ENCODE results near the gene BCAR3.
"Not testable (repeated sequence)": the region's sequence is repeated elsewhere in the genome, so short reads cannot be mapped to it uniquely, and the experiment has no call there.

The BCAR3 gene

DNA sequence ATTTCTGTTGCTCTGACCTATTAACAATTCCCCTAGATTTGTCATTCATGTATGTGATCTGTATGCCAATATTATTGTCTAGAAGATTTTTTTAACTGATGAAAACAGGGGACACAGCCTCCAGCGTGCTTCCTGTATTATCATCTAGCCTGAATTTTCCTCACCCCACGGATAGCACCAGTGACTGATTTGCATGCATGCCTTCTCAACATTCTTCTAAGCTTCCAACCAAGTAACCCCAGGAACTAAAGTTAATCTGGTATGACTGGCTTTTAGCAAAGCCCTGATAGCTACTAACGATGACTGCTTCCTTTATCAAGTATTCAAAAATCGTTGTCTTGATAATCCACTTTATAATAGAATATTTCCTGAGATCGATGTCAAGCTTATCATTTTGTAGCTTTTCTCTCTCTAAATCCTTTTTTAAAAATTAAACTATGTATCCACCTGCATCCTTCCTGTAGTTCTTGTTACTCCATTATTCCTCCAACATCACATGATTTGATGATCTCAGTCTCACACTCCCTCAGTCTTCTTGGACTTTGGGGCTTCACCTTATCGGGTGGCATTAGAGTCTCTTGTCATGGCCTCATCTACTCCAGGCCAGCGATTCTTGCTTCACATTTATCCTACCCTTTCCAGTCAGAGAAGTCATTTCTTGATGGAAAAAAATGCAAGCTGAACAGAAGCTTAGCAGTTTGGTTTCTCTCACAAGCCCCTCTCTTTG is 19.0 kb downstream of the BCAR3 start:
- TF ChIP-seq, protein P1, sequence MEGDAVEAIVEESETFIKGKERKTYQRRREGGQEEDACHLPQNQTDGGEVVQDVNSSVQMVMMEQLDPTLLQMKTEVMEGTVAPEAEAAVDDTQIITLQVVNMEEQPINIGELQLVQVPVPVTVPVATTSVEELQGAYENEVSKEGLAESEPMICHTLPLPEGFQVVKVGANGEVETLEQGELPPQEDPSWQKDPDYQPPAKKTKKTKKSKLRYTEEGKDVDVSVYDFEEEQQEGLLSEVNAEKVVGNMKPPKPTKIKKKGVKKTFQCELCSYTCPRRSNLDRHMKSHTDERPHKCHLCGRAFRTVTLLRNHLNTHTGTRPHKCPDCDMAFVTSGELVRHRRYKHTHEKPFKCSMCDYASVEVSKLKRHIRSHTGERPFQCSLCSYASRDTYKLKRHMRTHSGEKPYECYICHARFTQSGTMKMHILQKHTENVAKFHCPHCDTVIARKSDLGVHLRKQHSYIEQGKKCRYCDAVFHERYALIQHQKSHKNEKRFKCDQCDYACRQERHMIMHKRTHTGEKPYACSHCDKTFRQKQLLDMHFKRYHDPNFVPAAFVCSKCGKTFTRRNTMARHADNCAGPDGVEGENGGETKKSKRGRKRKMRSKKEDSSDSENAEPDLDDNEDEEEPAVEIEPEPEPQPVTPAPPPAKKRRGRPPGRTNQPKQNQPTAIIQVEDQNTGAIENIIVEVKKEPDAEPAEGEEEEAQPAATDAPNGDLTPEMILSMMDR (IDR thresholded peaks at IDR 0.05): no peak

DNA sequence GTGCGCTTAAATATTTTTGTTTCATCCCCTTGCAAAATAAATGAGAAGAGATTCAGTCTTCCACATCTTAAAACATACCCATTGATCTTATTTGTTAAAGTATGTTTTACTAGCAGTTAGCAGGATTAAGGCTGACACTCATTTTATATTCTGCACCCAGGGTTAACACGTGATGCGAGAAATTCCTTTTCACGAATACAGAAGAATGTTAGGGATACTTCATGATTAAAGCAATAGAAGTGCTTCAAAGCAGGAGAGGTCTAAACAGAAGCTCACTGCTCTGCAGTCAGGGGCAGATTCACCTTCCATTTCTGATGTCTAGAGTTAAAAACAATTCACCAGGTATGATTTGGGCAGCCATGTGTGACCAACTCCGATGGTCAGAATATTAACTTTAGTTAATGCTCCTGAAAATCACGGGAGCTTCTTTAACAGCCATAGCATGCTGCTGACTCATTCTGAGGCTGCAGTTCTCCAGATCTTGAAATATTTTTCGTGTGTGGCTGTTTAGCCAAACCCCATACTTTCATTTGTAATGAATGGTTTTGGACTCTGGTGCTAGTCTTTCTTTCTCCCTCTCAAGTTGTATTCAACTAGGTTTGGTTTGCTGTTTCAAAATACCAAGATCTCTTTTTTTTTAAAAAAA is 19.7 kb downstream of the BCAR3 start:
- H3K27ac ChIP-seq: no peak overlapping the region

More for the DNA sequence above, 19.0 kb downstream of the BCAR3 start:
- no peak overlapping the region for H3K27ac ChIP-seq

DNA sequence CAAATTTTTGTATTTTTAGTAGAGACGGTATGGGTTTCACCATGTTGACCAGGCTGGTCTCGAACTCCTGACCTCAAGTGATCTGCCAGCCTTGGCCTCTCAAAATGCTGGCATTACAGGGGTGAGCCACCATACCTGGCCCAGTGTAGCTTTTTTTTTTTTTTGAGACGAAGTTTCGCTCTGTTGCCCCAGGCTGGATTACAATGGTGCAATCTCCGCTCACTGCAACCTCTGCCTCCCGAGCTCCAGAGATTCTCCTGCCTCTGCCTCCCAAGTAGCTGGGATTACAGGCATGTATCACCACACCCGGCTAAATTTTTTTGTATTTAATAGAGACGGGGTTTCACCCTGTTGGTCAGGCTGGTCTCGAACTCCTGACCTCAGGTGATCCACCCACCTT is 20.3 kb downstream of the BCAR3 start:
- H3K27ac ChIP-seq: not testable (repeated sequence)

More for the DNA sequence above, 19.7 kb downstream of the BCAR3 start:
- TF ChIP-seq ZFX (IDR thresholded peaks at IDR 0.05; ENCODE audit: borderline replicate concordance): no peak
- TF ChIP-seq, protein P1 (IDR thresholded peaks at IDR 0.05): no peak

DNA sequence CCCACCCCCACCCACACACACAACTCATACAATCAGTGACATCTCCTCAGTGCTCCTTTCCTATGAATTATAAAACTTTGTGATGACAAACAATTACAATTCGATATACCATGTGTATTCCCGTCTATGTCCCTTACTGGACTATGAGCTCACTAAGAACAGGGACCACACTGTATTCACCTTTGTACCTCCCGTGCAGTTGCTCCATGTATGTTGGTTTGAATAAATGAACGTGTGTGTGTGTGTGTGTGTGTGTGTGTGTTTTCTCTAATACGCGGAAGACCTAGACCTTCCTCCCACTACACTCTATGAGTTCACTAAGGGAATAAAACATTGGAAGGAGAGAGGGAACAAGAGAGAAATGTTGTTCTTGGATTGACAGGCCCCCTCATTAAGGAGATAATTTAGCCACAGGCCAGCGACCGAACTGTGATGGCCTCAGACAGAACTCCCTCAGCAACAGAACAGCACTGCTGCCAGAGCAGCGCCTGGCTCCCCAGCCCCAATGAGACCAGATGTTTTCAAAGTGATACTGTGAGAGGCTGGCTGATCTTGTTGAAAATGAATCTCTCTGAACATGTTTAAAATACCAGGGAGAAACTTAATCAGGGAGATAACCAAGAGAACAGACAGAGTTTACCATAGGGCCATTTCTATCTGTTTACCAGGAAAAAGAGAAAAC is 21.7 kb downstream of the BCAR3 start:
- TF ChIP-seq, protein P1 (IDR thresholded peaks at IDR 0.05): no peak
- TF ChIP-seq ZFX (IDR thresholded peaks at IDR 0.05; ENCODE audit: borderline replicate concordance): no peak
- H3K27ac ChIP-seq: no peak overlapping the region

DNA sequence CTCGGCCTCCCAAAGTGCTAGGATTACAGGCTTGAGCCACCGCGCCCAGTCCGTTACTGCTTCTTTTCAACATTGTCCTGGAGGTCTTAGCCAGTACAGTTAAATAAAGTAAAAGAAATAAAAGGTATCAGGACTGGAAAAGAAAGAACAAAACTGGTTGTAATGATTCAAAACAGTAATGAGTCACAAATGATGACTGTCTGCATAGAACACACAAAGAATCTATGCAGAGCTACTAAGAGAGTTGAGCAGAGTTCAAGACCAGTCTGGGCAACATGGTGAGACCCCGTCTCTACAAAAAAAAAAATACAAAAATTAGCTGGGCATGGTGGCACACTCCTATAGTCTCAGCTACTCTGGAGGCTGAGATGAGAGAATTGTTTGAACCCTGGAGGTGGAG is 23.4 kb downstream of the BCAR3 start:
- H3K27ac ChIP-seq: no peak overlapping the region
- TF ChIP-seq, protein P1 (IDR thresholded peaks at IDR 0.05): no peak
- TF ChIP-seq ZFX (IDR thresholded peaks at IDR 0.05; ENCODE audit: borderline replicate concordance): no peak

DNA sequence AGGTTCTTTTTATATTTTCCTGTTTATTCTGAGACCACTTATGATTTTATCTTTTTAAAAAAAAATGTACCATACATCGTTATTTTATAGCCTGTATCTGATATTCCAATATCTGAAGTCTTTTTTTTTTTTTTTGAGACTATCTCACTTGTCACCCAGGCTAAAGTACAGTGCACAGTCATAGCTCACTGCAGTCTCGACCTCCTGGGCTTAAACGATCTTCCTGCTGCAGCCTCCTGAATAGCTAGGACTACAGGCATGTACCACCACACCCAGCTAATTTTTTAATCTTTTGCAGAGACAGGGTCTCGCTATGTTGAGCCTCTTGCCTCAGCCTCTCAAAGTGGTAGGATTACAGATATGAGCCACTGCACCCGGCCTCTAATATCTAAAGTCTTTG is 25.1 kb downstream of the BCAR3 start:
- H3K27ac ChIP-seq: no peak overlapping the region
- no peak for TF ChIP-seq ZFX (IDR thresholded peaks at IDR 0.05; ENCODE audit: borderline replicate concordance)
- TF ChIP-seq, protein P1 (IDR thresholded peaks at IDR 0.05): no peak

DNA sequence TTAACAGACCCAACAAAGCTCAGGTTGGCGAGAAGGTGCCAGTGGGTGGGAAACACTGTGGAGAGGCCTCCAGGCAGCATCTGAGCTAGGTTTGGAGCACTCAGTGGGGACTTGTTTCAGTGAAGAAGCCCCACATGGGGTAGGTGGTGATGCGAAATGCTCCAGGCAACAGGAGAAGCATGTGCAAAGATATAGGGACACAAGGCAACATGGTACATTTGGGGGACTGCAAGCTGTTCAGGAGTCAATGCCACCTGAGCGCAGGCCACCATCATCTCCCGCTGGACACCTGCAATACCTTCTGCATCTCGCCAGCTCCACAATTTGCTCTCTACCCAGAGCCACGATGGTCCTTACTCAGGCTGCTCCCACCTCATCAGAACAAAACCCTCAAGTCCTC is 28.0 kb downstream of the BCAR3 start:
- no peak for TF ChIP-seq ZFX (IDR thresholded peaks at IDR 0.05; ENCODE audit: borderline replicate concordance)
- TF ChIP-seq, protein P1 (IDR thresholded peaks at IDR 0.05): no peak
- H3K27ac ChIP-seq: no peak overlapping the region

All from 22Rv1 (cell line).